Transverse colon (tissue), 4 donors: ENCODE results near the gene CAPN13. TPM values are rescaled to one million over a fixed set of nuclear protein-coding genes. Genes with fewer than 3 reads are reported as not detected.

Experiments used
- DNase-seq: peaks from one replicate; pipeline ENCODE4 v3.0.0-alpha.2; 2019
- H3K27ac ChIP-seq, 4 donors: fragments of 200-600 bp; sonication (generic); 2 replicates each; pipeline ENCODE4 v1.5.1; 2016 to 2018; ENCODE audit warnings: inconsistent platforms in 4 of 4
- H3K27me3 ChIP-seq: fragments of 200-600 bp; sonication (generic); 2 replicates; pipeline ENCODE4 v1.5.1; 2017; ENCODE audit warnings: inconsistent platforms
- H3K36me3 ChIP-seq, 4 donors: fragments of 200-600 bp; sonication (generic); 2 replicates each; pipeline ENCODE4 v1.5.1; 2017 to 2019; ENCODE audit warnings: inconsistent platforms in 4 of 4
- H3K4me1 ChIP-seq, 4 donors: fragments of 200-600 bp; sonication (generic); 2 replicates each; pipeline ENCODE4 v1.5.1; 2017 to 2020; ENCODE audit warnings: inconsistent platforms in 4 of 4
- H3K4me3 ChIP-seq, 4 donors: fragments of 200-600 bp; sonication (generic); 1 replicate in 1 of 4; 2 replicates in 3 of 4; pipeline versions ENCODE4 v1.5.1 to v1.6.1; 2017 to 2019; ENCODE audit warnings: inconsistent platforms in 4 of 4
- H3K9me3 ChIP-seq, 2 donors: fragments of 200-600 bp; sonication (generic); 2 replicates each; pipeline ENCODE4 v1.5.1; 2017 to 2019; ENCODE audit warnings: inconsistent platforms in 2 of 2
- EP300 ChIP-seq: sonication (generic); formaldehyde crosslinking; IDR thresholded peaks from one replicate; pipeline ENCODE4 v1.6.1; 2017; ENCODE audit warnings: antibody characterized with exemption, low read depth
- POLR2A ChIP-seq: fragments of 450-650 bp; IDR thresholded peaks from one replicate; pipeline ENCODE4 v1.6.1; 2016; ENCODE audit warnings: antibody characterized with exemption, mild to moderate bottlenecking, moderate library complexity
- POLR2AphosphoS5 ChIP-seq, 3 donors: sonication (generic); formaldehyde crosslinking; IDR thresholded peaks; one replicate each; pipeline ENCODE4 v1.6.1; 2016; ENCODE audit warnings: antibody characterized with exemption in 3 of 3
- WGBS, 2 donors: methylation state at CpG; one replicate each; pipeline ENCODE4 v1.1.5; 2018; ENCODE audit warnings: low coverage in 1 of 2; 5-methylcytosine and 5-hydroxymethylcytosine counted together
- in situ Hi-C, 4 donors: fragments of 200-750 bp; cut with MboI; loops; one replicate each; pipeline versions ENCODE4 v1.15.0 to v1.15.1; 2017; ENCODE audit warnings: low sequenced_read_pairs in 3 of 4, low pct_ligation_motif_present in 1 of 4, low pct_unique_long_range_greater_than_20kb in 1 of 4
- intact Hi-C: fragments of 100-400 bp; cut with DNase I; formaldehyde crosslinking; loops from one replicate; pipeline ENCODE4 v1.15.1; 2023; ENCODE audit warnings: low total_unique reads
- total RNA-seq, 4 donors: library from RNA; depleted of rRNA; stranded (reverse); fragments of >200 nt; gene quantifications; one replicate each; pipeline ENCODE4 v1.1.0, GENCODE V29; 2016
- TF ChIP-seq, protein P1 (sequence below), 5 experiments: fragments of 200-600 bp in 3 of 5; fragments of 450-650 bp in 2 of 5; sonication (generic) in 3 of 5; IDR thresholded peaks; 1 replicate in 2 of 5; 2 replicates in 3 of 5; pipeline ENCODE4 v1.5.1; 2016 to 2017; ENCODE audit warnings: antibody characterized with exemption in 5 of 5, inconsistent platforms in 3 of 5, mild to moderate bottlenecking in 2 of 5, moderate library complexity in 1 of 5

CAPN13 gene
- total RNA-seq, 4 donors from 2014 or later: 24.3 to 83.3 (median 52.3) TPM

DNA sequence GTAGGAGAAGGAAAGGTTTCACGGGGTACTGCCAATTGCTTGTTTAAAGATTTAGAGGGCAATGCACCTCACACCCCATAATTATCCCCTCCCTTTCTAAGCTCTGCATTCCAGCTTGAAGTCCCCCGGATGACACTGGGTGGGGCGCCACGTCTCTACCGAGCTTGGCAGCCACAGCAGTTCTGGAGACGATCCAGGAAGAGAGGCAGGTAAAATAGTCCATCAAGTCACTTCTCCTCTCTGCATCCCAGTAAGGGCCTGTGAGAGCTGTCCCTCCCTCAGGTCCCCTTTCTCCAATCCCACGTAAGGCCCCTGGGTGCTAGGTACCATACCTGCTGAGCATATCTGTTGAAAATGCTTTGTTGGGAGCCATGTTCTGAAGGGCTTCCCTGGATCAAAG lies 65.7 kb downstream of the CAPN13 start:
- Histone ChIP-seq H3K9me3 (no peaks in the 10 kb centered on the region), H3K4me3 (no peak overlapping the region), H3K4me1 (no peaks in the 10 kb centered on the region), H3K27me3 (no peaks in the 10 kb centered on the region), H3K27ac (no peak overlapping the region), H3K36me3 (no peaks in the 10 kb centered on the region)
- in situ Hi-C loops (no loop called here), intact Hi-C loops (no loop called here)
- no peak for TF ChIP-seq EP300
- no peak for DNase-seq
- WGBS, 2 donors: 71% methylated on average over 7 of the region's 7 CpGs; no CpG with 5 or more reads in 1 of the 2 donors

DNA sequence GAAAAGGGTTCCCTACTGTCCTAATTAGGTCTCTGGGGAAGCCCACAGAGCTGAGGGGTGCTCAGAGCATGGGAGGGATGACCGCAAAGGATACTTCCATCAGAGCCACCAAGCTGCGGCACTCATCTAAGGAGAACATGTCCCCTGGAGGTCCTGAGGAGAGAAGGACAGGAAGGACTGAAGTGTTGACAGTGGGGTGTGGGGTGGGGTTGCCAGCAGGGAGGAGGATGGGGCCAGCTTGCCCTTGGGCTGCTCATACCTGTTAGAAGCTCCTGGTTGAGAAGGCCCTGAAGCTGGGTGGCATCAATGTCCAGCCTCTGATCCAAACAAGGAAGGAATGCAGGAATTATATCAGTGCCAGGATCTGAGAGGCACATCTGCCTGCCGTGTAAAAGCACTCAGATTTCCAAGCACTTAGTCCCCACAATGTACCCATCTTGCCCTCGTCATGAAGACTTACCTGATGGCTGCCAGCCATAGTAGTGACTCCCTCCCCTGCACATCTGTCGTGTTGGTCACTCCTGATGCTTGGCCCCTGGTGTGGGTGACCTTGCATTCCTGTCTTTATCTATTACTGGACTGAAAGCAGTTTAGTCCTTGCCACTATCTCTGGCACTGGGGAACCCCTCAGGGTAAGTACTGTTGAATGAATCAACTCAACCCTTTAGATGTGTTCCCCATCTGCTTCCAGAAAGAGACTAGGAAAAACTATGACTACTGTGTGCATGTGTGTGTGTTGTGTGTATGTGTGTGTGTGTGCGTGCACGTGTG lies 68.9 kb downstream of the CAPN13 start:
- 82 to 90% methylated on average over 3 to 7 of the region's 7 CpGs for WGBS, 2 donors
- Histone ChIP-seq H3K27me3 (no peaks in the 10 kb centered on the region), H3K4me1 (no peaks in the 10 kb centered on the region), H3K36me3 (no peaks in the 10 kb centered on the region), H3K4me3 (no peak overlapping the region), H3K27ac (no peak overlapping the region), H3K9me3 (no peaks in the 10 kb centered on the region)
- no peak for DNase-seq
- TF ChIP-seq POLR2AphosphoS5 (IDR thresholded peaks at IDR 0.05) (no peak), EP300 (no peak), POLR2A (no peak)
- TF ChIP-seq, protein P1, sequence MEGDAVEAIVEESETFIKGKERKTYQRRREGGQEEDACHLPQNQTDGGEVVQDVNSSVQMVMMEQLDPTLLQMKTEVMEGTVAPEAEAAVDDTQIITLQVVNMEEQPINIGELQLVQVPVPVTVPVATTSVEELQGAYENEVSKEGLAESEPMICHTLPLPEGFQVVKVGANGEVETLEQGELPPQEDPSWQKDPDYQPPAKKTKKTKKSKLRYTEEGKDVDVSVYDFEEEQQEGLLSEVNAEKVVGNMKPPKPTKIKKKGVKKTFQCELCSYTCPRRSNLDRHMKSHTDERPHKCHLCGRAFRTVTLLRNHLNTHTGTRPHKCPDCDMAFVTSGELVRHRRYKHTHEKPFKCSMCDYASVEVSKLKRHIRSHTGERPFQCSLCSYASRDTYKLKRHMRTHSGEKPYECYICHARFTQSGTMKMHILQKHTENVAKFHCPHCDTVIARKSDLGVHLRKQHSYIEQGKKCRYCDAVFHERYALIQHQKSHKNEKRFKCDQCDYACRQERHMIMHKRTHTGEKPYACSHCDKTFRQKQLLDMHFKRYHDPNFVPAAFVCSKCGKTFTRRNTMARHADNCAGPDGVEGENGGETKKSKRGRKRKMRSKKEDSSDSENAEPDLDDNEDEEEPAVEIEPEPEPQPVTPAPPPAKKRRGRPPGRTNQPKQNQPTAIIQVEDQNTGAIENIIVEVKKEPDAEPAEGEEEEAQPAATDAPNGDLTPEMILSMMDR (IDR thresholded peaks at IDR 0.05): no peak
- in situ Hi-C loops (no loop called here), intact Hi-C loops (no loop called here)

DNA sequence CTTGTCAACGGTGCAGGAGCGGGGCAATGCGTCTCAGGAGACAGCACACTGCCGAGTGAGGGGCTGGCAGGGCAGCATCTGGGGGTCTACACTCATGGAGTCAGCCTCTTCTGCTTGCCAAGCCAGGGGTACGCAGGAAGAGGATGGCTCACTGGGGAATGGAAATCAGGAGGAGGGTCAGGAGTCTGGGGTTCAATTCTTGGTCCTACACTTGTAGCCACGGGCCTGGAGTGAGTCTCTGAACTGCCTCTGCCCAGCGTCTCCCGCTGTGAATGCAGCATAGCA lies 70.0 kb downstream of the CAPN13 start:
- no peaks in the 10 kb centered on the region for H3K9me3 ChIP-seq

DNA sequence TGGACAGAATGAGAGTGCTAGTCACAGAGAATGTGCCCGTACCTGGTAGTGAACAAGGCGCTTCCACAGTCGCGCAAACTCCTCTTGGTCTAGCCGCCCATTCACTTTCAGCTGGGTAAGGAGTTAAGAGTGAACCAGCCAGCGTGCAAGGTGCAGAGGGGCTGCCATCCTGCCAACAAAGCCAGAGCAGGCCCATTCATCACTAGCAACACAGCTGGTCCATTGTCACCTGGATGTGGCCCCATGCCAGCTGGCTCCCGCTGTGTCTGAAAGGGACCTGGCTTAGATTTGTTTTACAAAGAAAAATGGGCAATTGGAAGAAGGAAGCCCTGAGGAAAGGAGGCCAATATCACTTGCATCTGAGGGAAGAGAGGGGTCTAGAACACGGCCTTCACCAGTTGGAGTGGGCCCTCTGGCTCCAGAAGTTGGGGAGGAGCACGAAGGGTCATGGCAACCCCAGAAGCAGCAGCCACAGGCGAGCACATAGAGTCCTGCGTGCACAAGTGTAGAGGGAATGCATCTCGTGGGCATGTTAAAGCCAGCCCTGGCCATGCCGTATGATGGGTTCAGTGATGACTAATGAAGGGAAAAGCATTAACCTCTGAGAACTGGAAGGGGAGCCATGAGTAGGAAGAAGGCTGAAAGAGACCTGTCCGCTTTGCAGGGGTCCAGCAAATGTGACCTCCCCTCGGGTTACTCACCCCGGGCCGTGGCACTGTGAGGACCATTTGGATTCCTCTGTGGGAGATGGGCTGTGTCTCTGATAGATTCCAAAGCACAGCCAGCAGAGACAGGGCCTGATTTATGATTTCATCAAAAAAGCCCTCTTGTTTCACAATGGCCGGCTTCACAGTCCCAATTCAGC lies 70.6 kb downstream of the CAPN13 start:
- no peaks in the 10 kb centered on the region for H3K9me3 ChIP-seq
- H3K4me1 ChIP-seq: no peaks in the 10 kb centered on the region
- H3K36me3 ChIP-seq: no peaks in the 10 kb centered on the region
- 81 to 83% methylated on average over 2 to 18 of the region's 18 CpGs for WGBS, 2 donors
- TF ChIP-seq, protein P1 (IDR thresholded peaks at IDR 0.05): no peak
- TF ChIP-seq EP300 (no peak), POLR2A (no peak), POLR2AphosphoS5 (IDR thresholded peaks at IDR 0.05) (no peak)
- intact Hi-C loops (no loop called here), in situ Hi-C loops (no loop called here)
- no peak overlapping the region for H3K27ac ChIP-seq
- DNase-seq: no peak
- H3K27me3 ChIP-seq: no peaks in the 10 kb centered on the region
- no peak overlapping the region for H3K4me3 ChIP-seq

More for the DNA sequence above, 70.0 kb downstream of the CAPN13 start:
- Histone ChIP-seq H3K4me1 (no peaks in the 10 kb centered on the region), H3K36me3 (no peaks in the 10 kb centered on the region), H3K4me3 (no peak overlapping the region), H3K27ac (no peak overlapping the region), H3K27me3 (no peaks in the 10 kb centered on the region)
- 91 to 100% methylated on average over 2 to 8 of the region's 8 CpGs for WGBS, 2 donors
- intact Hi-C loops: no loop called here
- no peak for DNase-seq
- TF ChIP-seq POLR2A (no peak), EP300 (no peak), POLR2AphosphoS5 (IDR thresholded peaks at IDR 0.05) (no peak)
- TF ChIP-seq, protein P1 (IDR thresholded peaks at IDR 0.05): no peak
- in situ Hi-C loops: no loop called here
